Inflammatory macrophage (primary cell): ENCODE data around the gene JAM2.

ENCODE experiments used
- DNase-seq, 2 donors: peaks; one replicate each; pipeline ENCODE4 v3.0.0-alpha.2; 2020 to 2022

JAM2 gene

DNA sequence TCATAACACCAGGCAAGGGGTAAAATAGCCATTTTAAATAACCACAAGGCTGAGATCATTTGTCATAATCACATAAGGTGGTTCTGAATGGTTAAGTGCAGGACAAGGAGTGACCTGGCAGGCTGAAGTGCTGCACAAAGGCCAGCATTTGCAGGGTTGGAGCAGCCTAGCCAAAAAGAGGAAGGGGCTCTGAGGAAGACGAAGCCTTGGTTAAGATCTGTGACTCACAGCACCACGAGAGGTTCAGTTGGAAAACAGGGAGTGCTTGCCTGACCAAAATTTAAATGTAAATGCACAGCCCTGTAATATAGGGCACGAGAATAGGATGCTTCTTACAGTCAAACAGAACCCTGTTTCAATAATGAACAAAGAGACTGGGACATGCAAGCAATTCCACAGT is 83.6 kb downstream of the JAM2 start:
- peak; percentile 64 to 77 for DNase-seq

DNA sequence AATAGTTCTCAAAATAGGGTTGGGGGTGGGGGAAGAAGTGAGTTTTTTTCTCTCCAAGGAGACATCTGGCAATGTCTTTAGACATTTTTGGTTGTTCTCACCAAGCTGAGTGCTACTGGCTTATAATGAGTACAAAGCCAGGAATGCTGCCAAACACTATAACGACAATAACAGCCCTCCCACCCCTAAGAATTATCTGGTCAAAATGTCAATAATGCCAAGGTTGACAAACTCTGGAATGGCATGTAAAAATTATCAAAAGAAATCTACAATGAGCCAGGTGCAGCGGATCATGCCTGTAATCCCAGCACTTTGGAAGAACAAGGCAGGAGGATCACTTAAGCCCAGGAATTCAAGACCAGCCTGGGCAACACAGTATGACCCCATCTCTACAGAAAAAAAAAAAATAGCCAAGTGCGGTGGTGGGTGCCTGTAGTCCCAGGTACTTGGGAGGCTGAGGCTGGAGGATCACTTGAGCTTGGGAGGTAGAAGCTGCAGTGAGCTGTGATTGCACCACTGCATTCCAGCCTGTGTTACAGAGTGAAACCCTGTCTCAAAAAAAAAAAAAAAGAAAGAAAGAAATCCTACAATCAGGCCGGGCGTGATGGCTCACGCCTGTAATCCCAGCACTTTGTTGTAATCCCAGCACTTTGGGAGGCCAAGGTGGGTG is 93.2 kb downstream of the JAM2 start:
- no peak for DNase-seq

DNA sequence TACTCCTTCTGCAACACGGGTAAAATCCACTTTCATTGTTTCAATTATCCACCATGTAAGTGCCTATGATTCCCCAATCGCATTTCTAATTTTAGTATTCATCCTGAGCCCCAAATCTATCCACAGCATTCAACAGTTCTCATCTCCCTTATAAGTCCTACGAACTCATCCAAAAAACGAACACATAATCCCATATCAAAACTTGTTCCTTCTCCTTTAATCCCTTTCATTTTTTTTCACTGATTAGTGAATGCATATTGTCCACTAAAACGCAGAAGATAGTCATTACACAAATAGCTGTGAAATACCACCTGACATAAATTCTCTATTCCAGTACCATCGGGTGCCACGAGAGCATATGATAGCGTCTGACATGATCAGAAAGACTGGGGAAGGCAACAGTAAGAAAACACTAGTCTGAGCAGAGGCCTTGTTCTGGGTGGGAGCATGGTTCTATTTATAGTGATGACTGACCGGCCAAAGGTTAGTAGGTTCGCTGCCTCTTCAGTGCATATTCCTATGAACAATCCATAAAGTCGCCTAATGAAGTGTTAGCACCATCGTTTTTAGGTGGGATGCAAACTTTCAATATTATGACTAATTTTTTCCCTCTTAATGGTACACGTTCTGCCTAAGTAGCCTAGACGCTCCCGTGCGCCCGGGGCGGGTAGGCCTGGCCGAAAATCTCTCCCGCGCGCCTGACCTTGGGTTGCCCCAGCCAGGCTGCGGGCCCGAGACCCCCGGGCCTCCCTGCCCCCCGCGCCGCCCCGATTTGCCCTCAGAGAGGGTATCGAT is 95.0 kb downstream of the JAM2 start:
- peak; percentile 55 to 67 for DNase-seq

DNA sequence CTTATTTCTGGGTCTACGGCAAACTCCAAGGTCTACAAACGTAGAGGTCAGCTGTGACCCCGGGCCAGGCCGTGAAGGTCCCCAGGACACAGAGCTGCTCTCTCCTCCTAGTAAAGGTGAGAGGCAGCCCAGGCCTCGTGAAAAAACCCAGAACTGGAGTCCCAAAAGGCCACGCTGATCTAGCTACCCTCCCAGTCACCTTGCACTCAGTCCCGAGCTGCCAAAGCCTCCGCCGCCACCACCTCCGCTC is 95.5 kb downstream of the JAM2 start:
- DNase-seq = no peak

DNA sequence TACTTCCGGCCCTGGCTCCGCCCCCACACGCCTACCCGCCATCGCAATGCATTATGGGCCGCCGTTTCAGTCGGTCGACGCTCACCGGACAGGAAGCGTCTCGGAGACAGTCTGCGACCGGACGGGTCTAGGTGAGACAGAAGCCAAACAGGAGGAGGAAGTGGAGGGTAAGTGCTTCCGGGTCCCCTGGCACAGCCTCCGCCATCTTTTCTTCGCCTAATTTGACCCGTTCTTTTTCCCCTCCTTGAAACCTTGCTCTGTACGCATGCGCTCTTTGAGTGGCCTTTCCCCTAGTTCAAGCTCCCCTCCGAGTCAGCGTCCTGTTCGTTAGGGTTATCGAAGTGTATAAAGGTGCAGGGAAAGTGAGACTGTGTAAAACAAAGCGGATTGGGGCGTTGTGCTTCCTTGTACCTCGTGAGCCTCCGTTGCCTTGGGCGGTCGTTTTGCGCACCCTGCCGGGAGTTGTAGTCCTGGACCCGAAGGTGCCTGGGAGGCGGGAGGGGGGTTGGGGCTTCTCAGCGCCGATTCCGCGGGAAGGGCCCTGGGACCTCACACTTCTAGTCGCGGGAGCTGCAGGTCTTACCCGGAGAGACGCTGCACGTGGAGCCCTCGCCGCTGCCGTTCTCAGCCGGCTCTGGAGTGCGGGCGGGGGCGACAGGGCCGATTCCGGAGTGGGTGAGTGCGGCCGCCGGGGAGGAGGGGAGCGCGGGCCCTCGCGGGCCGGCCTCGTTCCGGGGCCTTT is 96.0 kb downstream of the JAM2 start, which contains the start of the genes ATP5PF and GABPA:
Gene ATP5PF, minus strand, starts transcription at position 1 of the 742 bp plus-strand sequence. CDS start 5,110 bp downstream, outside the sequence.
Gene GABPA, plus strand, starts transcription at position 69 of the 742 bp plus-strand sequence. CDS start 6,627 bp downstream, outside the sequence.
- DNase-seq = peak; percentile 98 to 99

DNA sequence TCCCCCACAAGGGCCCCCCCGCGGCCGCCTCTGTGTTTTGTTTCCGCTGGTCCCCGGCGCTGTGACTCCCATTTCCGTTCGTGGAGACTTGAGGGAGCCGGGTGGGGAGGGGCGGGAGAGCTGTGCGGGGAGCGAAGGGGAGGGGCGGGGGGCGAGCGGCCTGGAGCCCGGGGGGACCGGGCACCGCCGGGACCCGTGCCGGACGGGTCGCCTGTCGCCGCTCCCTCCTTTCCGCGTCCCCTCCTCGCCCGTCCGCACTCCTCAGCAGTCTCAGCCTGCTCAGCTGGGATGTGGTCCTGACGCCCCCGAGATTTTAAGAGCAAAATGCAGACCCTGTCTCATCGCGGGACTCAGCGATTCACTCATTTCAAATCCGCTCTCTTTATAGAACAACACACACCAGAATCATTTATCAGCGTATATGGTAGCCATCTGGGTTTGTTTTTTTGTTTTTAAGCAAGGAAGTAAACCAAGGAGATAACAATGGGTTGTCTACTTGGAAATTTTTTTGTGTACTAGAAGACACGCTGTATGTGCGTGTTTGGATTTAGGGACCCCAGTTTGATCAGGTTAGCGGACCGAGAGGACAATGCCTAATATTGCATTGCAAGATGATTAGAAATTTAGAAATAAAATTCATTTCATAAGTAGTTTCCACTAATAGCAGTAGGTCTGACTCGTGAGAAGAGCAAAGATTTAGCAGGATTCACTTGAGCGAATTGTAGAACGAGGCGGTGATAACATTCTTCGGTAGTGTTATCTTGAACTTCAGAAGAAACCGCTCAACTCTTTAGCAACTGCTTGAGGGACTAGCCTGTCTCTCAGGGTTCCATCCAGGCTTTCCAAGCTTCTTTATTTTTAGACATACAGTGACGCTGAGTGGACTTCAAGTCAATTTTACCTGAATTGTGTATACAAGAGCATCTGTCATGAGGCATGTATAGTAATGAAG is 96.9 kb downstream of the JAM2 start:
- peak; percentile 56 to 68 for DNase-seq

DNA sequence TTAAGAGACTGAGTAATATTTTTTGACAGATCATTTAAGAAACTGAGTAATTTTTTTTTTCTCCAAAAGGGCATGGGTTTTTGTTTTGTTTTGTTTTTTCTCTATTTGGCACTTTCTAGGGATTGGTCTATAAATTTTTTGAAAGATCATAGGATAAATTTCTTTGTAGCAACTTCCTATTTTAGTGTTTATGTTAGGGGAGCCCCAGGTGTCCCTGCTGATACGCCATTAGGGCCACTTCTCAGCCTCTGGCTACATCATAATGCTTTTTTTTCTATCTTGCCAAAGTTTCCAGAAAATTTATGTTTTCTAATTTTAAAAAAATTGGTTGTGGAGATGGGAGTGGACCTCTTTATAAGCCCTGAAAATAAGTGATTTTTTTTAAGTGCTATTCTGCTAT is 98.4 kb downstream of the JAM2 start:
- no peak for DNase-seq

DNA sequence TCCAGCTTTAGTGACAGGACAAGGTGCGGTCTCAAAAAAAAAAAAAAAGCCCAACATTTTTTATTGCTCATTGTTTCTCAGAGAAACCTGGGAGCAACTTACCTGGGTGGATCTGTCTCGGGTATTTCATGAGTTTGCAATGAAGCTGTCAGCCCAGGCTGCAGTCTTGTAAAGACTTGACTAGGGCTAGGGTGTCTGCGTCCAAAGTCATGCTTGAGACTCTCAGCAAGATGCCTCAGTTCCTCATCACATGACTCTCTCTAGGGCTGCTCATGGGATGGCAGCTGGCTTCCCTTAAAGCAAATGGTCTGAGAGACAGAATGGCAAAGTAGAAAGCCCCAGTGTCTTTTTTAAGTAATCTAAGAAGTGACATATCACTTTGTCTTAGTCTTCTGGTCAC is 103.8 kb downstream of the JAM2 start:
- peak; percentile 22 to 24 for DNase-seq

DNA sequence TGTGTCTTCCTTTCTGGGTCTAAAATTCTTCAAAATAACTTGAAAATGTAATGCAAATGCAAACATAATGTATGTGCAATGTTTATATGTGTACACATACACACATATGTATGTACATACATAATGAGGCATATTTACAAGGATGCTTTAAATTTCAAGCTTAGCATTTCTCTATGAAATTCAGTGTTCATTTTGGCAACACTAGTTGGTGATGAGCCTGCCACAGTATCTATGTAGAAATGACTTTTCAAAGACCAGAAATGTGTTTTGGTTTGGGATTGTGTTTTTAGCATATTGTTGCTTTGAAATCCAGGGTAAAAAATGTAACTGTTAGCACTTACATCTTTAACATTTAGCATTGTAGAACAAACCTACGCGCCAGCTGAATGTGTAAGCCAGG is 105.8 kb downstream of the JAM2 start:
- DNase-seq = no peak

DNA sequence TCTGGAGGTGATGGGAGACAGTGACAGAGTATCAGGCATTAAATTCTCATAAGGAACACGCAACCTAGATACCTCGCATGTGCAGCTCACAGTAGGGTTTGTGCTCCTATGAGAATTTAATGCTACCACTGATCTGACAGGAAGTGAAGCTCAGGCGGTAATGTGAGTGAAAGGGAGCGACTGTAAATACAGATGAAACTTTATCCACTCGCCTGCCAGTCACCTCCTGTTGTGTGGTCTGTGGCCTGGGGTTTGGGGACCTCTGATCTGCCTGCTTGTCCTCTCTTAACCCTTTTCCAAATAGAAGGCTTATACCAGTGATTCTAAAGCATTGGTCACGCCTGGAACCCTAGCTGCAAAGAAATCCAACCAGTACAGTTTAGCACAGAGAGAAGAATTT is 111.0 kb downstream of the JAM2 start:
- no peak for DNase-seq

DNA sequence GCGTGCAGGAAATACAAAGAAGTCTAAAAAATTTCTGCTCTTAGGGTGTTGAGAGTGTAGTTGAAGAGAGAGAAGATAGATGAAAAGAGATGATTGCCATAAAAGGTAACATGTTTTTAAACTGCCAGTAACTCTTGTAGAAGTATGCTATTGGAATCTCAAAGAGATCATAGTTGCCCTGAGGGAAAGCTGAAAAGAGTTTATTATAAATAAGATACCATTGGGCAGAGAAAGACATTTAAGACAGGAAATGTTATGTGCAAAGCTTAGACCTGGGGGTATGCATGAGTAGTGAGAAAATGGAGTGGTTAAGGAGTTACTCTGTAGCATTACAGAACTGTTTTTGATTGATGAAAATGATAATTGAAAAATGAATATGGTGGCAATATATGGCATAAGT is 113.4 kb downstream of the JAM2 start:
- DNase-seq = no peak

DNA sequence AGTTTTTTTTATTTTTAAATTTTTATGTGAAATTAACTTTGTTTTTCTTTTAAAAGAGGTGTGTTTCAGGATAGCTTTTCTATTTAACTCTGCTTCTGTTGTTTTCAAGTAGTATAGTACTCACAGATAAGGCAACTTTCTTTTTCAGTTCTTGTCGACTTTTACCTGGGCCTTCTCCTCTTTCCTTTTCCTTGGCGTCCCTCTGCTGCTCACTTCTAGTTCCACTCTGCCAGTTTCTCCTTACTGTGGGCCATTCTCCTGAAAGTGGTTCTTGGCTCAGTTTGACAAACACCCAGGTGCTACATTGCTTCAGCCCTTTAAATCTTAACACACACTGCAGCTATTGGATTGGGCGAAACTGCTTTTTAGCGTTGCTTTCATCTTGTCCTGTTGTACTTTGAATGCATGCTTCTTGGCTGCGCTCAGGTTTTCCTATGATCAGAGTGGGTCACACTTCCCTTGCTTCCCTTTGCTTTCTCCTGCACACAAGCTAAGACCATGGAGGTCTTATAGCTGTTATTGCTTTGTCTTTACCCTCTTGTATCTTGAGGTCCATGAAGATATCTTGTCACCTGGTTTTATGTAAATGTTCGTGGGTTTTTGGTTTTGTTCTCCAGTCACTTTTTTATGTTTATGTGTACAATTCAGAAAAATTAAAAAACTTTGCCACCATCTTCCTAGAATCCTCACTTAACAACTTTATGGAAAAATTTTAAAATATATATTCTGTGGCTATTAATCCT is 117.3 kb downstream of the JAM2 start:
- DNase-seq = no peak

DNA sequence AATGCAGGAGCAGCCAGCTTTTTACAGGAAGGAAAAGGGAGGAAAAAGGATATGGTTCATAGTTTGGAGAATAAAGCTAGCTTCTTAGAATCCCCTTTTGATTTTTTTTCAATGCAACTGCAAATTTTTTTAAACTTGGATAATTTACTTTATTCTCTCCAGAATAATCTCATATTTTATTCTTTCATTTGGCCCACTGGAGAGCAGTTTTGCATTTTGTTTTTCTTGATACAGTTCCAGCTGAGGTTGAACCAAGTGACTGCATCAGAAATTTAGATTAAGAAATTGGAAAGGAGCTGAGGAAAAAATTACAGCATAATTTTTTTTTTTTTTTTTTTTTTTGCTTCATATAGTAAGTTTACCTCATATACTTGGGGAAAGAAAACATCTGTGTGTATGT is 118.5 kb downstream of the JAM2 start:
- no peak for DNase-seq

DNA sequence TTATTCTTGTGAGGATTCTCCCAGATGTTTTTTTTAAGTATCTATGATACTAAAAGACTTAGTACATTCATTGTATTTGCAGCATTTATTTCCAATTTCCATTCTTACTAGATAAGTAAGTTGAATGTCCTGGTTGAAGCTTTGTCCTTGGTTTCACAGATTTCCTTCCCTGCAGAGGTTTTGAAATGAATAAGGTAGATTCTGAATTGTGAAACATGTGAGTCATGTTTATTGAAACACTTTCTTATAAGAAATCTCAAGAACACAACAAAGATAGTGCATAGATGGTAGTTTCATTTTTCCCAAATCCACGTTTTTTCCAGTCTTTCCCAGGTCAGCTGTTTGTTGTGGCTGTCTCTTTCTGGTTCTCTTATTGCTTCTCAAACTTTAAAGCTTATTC is 120.5 kb downstream of the JAM2 start:
- no peak for DNase-seq

DNA sequence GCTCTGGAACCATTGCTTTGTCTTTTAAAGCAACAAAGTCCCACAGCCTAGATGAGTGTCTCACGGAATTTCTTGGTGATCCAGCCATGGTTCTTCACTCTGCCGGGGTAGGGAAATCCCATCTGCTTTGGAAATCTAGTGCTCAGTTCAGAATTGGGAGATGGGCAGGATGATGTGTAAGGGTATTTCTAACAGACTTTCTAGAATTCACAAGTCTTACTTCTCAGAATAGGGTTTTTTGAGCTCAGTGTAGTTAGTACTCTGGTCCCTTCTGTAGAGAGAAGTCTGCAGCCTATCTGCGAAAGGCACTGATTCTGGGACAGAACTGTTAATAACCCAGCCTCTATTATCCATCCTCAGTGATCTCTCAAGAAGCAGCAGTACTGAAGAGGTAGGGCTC is 121.0 kb downstream of the JAM2 start:
- no peak for DNase-seq

DNA sequence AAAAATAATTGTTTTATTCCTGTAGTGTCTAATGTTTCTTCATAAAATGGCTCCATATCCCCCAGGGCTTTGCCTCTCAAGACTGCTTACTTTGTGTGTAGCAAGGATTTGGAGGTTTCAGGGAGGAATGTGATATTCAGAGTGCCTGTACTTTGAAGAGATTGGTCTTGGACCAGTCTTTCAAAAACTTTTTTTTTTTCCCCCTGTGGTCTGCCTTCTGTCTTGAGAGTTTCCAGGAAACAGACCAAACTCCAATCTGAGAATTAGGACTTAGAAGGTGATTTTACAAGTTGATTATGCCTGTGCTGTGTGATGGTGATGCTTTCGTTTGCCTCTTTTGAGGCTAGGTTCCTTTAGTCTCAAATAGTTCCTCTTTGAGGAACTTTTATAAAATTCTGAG is 121.6 kb downstream of the JAM2 start:
- no peak for DNase-seq

DNA sequence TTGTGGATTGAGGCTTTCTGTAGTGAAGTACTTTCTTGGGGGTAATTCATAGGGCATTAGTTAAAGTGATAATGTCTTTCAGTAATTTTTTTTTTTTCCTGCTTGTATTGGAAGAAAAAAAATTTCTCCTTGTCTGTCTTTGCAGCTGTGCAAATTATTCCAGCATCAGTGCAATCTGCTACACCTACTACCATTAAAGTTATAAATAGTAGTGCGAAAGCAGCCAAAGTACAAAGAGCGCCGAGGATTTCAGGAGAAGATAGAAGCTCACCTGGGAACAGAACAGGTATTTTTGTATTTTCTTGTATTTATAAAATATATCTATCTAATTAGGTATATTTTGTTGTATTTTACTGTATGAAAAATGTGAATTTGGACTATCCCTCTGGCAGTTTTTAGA is 125.0 kb downstream of the JAM2 start:
- no peak for DNase-seq
